Bronchial epithelial cell (primary cell): ENCODE data around the gene CD200R1. TPM values are rescaled to one million over a fixed set of nuclear protein-coding genes. Genes with fewer than 3 reads are reported as not detected.
"Not testable (repeated sequence)": the region's sequence is repeated elsewhere in the genome, so short reads cannot be mapped to it uniquely, and the experiment has no call there.

Experiments used
- DNase-seq: peaks from one replicate; pipeline ENCODE4 v3.0.0-alpha.2; 2010; ENCODE audit warnings: low read depth
- FAIRE-seq: peaks from 2 replicates; lab custom pipeline; 2011; peaks lifted over from hg19 to GRCh38; lab: Jason Lieb, UNC
- H3K27me3 ChIP-seq: 2 replicates; pipeline ENCODE4 v1.5.1; 2011; ENCODE audit warnings: low read length; ENCODE audit not compliant: control insufficient read depth, insufficient read depth
- H3K36me3 ChIP-seq: 2 replicates; pipeline ENCODE4 v1.5.1; 2011; ENCODE audit warnings: low read length; ENCODE audit not compliant: control insufficient read depth, insufficient read depth
- H3K4me3 ChIP-seq: 2 replicates; pipeline ENCODE4 v1.5.1; 2011; ENCODE audit warnings: mild to moderate bottlenecking, low read depth, low read length, control low read depth
- total RNA-seq: library from RNA; depleted of rRNA; stranded (reverse); fragments of >200 nt; gene quantifications from 2 replicates; pipeline ENCODE4 v1.2.1, GENCODE V29; 2014
- TF ChIP-seq, protein P1 (sequence below): IDR thresholded peaks from 2 replicates; pipeline ENCODE4 v1.5.1; 2011; ENCODE audit warnings: mild to moderate bottlenecking, moderate library complexity, low read length, control low read depth, inconsistent platforms; ENCODE audit not compliant: insufficient read depth, severe bottlenecking

The CD200R1 gene
- total RNA-seq, 1 donor from 2014 or later: not detected

DNA sequence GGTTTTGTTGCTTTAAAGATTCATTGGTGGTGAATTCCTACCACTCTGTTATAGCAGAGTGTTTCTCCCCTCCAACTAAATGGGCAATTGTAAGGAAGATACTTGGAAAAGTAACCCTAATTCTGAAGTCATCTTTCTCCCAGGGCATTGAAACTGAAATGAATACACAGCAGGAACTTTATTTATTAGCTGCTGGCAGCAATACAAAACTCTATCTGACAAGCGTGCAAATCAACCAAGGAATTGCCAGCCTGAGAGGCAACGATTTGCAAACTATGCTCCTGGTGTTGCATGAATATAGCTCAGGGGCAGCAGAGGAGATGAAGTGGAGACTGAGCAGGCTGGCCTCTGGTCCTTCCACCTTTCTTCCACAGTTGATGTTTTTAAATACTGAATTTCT is 48.9 kb downstream of the CD200R1 start:
- Histone ChIP-seq H3K4me3 (no peak overlapping the region), H3K27me3 (no peaks in the 10 kb centered on the region), H3K36me3 (no peaks in the 10 kb centered on the region)
- TF ChIP-seq, protein P1, sequence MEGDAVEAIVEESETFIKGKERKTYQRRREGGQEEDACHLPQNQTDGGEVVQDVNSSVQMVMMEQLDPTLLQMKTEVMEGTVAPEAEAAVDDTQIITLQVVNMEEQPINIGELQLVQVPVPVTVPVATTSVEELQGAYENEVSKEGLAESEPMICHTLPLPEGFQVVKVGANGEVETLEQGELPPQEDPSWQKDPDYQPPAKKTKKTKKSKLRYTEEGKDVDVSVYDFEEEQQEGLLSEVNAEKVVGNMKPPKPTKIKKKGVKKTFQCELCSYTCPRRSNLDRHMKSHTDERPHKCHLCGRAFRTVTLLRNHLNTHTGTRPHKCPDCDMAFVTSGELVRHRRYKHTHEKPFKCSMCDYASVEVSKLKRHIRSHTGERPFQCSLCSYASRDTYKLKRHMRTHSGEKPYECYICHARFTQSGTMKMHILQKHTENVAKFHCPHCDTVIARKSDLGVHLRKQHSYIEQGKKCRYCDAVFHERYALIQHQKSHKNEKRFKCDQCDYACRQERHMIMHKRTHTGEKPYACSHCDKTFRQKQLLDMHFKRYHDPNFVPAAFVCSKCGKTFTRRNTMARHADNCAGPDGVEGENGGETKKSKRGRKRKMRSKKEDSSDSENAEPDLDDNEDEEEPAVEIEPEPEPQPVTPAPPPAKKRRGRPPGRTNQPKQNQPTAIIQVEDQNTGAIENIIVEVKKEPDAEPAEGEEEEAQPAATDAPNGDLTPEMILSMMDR: no peak
- DNase-seq (no peak), FAIRE-seq (no peak)

DNA sequence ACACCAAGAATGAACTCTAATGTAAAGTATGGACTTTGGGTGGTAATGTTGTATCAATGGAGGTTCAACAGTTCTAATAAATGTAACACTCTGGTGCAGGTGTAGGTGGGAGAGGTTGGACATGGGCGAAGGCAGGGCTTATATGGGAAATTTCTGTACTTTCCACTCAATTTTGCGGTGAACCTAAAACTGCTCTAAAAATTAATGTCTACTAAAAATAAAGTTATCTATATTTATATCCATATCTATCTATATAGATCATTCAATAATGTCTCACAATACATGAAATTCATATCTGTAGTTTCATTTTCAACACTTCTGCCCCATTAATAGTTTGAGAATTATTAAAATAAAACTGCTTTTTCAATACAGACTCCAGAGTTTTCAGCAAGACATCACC is 49.3 kb downstream of the CD200R1 start:
- FAIRE-seq (no peak), DNase-seq (no peak)
- no peaks in the 10 kb centered on the region for H3K27me3 ChIP-seq
- H3K36me3 ChIP-seq: no peaks in the 10 kb centered on the region
- TF ChIP-seq, protein P1: no peak
- H3K4me3 ChIP-seq: no peak overlapping the region

DNA sequence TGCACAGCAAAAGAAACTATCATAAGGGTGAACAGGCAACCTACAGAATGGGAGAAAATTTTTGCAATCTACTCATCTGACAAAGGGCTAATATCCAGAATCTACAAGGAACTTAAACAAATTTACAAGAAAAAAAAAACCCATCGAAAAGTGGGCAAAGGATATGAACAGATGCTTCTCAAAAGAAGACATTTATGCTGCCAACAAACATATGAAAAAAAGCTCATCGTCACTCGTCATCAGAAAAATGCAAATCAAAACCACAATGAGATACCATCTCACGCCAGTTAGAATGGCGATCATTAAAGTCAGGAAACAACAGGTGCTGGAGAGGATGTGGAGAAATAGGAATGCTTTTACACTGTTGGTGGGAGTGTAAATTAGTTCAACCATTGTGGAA is 55.4 kb downstream of the CD200R1 start:
- H3K36me3 ChIP-seq, H3K4me3 ChIP-seq, H3K27me3 ChIP-seq, DNase-seq, FAIRE-seq: not testable (repeated sequence)

DNA sequence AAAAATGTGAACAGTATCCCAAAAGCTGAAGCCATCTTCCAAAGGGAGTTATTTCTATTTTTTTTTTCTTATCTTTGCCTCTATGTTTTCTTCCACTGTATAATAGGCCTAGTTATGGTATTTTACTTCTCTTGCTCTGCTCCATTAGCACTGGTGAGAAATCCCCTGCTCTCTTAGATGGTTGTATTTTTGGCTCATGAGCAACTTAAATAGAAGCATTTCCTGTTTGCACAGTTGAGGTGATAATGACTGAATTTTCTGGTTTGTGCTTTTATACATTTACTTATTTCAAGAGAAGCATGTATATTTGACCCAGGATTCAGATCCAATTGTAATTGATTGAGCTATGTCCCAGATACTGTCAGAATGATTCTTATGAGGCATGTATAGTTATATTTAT is 66.7 kb downstream of the CD200R1 start:
- TF ChIP-seq, protein P1: no peak
- H3K36me3 ChIP-seq: no peaks in the 10 kb centered on the region
- no peaks in the 10 kb centered on the region for H3K27me3 ChIP-seq
- DNase-seq: peak; percentile 13
- no peak overlapping the region for H3K4me3 ChIP-seq
- no peak for FAIRE-seq

DNA sequence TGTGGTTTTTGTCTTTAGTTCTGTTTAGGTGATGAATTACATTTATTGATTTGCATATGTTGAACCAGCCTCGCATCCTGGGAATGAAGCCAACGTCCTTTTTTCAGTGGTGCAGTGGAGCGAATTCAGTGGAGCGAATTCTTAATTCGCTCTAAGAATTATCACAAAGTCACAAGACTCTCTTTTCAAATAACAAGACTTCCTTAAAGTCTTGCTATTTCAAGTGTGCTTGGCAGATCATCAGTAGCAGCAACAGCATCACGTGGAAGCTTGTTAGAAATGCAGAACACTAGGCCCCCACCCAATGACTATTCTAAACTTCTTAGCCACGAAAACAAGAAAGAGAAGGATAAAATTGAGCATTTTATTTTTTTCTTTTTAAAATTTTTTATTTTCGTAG is 70.1 kb downstream of the CD200R1 start:
- DNase-seq (no peak), FAIRE-seq (no peak)
- Histone ChIP-seq H3K36me3 (no peaks in the 10 kb centered on the region), H3K27me3 (no peaks in the 10 kb centered on the region), H3K4me3 (no peak overlapping the region)
- TF ChIP-seq, protein P1: no peak

DNA sequence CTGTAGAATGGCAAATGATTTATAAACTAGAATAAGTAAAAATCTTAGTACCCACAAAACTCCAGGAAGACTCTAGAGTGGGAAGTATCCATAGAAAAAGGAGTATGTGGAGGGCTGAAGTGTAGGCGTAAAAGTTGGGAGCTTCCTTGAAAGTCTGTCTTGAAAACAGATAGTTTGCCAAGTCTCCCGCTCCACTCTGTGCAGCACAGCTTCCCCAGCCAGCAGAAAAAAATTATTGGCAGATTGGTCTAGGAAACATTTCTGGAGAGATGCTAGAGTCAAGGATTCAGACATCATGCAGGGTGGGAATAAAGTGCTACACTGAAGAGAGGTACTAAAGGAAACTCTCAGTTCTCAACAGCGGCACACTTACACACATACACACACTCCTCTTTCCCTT is 74.8 kb downstream of the CD200R1 start:
- TF ChIP-seq, protein P1: no peak
- FAIRE-seq: no peak
- no peaks in the 10 kb centered on the region for H3K36me3 ChIP-seq
- H3K4me3 ChIP-seq: no peak overlapping the region
- no peak for DNase-seq
- no peaks in the 10 kb centered on the region for H3K27me3 ChIP-seq
